ENCODE measurements around the gene MYRF. TPM values are rescaled to one million over a fixed set of nuclear protein-coding genes. Genes with fewer than 3 reads are reported as not detected.

Gene MYRF
- total and polyA plus RNA-seq, 9 of the 15 experiments (the other 6 are each of a cell fraction or from before 2014, with no cell fraction given), result 2.3 to 25.8 (median 7.1) TPM

GRCh38 chr11:61815790-61816735, 63.6 kb downstream of the MYRF start (continued):
- TF ChIP-seq ZNF318 (IDR thresholded peaks at IDR 0.05; ENCODE audit: borderline replicate concordance in 1 of 2, low read depth in 1 of 2) (no peak), CBFB (CRISPR knock-in tag; IDR thresholded peaks at IDR 0.05) (no peak), PATZ1 (CRISPR knock-in tag; IDR thresholded peaks at IDR 0.05; ENCODE audit: borderline replicate concordance) (no peak), RBM17 (IDR thresholded peaks at IDR 0.05; ENCODE audit: borderline replicate concordance, low read depth, low read length) (no peak), TBL1XR1 (IDR thresholded peaks at IDR 0.05; ENCODE audit: low read length in 2 of 2) (no peak), CREB1 (IDR thresholded peaks at IDR 0.05) (no peak), CREB1 (CRISPR knock-in tag; IDR thresholded peaks at IDR 0.05) (no peak), FOXA3 (CRISPR knock-in tag; conservative IDR thresholded peaks at IDR 0.05 in 1 of 2, IDR thresholded peaks at IDR 0.05 in 1 of 2) (no peak; a peak in 2 of 4 replicates), PTTG1 (tag; IDR thresholded peaks at IDR 0.05; ENCODE audit: low read depth) (no peak), ZNF586 (CRISPR knock-in tag; conservative IDR thresholded peaks at IDR 0.05) (no peak), MXI1 (IDR thresholded peaks at IDR 0.05; ENCODE audit: low read depth, low read length) (no peak), FUS (optimal IDR thresholded peaks at IDR 0.05; ENCODE audit: low read depth, low read length) (no peak), ZNF695 (CRISPR knock-in tag; IDR thresholded peaks at IDR 0.05) (no peak), E2F6 (IDR thresholded peaks at IDR 0.05; ENCODE audit: borderline replicate concordance in 1 of 2, extremely low read depth in 1 of 2, insufficient read depth in 1 of 2, insufficient read length in 1 of 2, low read depth in 1 of 2, low read length in 1 of 2, poor library complexity in 1 of 2, severe bottlenecking in 1 of 2) (no peak)

All from K562 (cell line).